HK-2 (cell line): ENCODE results near the gene C5.

Source experiments
- DNase-seq: peaks from one replicate; pipeline ENCODE4 v3.0.0-alpha.2; 2018; ENCODE audit not compliant: unreplicated experiment

C5 gene

DNA sequence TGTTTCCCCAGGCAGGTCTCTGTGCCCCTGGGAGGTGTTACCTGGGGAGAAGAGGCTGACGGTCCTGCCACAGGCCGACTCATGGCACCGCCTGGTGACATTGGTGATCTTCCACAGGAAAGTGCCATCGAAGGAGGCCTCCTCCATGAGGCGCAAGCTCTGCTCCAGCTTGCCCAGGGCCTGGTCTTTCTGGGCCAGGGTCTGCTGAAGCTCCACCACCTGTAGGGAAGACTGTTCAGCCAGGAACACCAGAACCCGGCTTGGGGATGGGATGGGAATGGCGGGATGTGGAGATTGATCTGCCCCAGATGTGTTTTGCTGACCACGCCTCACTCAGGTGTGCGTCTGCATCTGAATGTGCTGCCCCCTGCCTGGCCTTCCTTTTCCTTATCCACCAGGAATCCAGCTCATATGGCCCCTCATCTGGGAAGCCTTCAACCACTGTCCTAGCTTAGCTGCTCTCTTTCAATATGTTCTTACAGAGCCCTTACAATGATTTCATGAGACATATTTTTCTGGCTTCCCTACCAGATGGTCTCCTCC is 138.7 kb downstream of the C5 start:
- no peak for DNase-seq

DNA sequence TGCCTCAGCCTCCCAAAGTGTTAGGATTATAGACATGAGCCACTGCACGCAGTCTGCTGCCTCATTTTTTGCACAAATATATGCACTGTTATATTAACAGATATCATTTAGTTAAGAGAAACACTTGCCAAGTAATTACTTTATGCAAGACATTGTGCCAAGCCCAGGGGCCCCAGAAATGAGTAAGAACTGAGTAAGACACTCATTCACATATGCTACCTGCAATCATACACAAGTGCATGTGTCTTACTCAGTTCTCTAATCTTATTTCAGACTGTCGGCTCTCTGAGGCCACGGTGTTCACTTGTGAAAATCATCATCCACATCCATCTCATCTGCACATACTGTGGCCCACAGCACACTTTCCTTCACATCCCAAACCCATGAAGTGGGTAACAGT is 139.4 kb downstream of the C5 start:
- DNase-seq = no peak

DNA sequence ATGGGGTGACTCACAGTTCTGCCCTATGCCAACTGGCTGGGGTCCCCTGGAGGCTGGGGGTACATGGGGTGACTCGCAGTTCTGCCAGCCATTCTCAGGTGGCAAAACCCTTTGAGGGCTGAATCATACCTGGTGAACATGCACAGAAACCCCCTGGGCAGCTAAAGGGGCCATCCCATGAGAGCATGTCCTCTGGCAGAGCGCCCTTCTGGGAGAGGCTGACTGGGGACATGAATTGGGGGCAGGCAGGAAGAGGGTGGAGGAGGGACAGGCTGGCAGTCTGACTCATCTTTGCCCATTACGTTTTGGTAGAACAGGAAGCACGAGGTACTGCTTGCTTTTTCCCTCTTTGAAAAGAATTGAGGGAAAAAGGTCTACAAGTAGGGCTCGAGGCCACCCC is 140.2 kb downstream of the C5 start:
- DNase-seq = peak; percentile 56

DNA sequence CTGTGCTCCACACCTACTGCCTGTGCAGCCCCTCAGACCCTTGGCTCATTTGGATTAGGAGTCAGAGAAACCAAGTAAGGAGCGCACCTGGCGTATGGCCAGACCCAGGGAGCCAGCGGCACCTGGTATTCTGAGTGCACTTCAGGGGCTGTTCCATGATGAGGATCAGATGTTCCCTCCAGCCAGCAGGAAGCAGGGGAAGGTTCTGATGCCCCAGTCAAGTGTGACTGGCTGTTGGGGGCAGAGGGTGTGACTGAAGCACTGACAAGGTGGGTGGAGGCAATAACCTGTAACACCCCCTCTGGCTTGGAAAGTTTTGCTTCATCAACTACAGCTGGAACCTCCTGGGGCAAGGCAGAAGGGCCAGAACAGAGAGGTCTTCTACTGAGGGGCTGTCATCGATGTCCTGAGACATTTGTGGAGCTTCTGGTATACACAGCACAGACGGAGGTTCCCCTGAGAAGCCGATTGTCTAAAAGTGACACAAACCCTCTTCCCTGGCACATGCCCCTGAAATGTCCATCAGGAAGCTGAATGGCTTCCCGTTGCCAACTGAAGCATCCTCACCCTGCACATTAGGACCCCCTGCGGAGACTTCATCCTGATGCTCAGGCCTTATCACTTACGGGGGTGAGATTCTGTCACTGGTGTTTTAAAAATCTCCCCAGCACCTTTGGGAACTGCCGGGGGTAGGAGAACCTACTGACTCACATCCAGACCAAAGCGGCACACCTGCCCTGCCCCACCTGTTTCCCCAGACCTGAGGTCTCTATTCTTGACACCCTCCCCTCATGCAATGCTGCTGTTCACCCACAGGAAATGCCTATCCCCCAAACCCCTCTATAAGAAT is 144.5 kb downstream of the C5 start:
- DNase-seq = no peak

DNA sequence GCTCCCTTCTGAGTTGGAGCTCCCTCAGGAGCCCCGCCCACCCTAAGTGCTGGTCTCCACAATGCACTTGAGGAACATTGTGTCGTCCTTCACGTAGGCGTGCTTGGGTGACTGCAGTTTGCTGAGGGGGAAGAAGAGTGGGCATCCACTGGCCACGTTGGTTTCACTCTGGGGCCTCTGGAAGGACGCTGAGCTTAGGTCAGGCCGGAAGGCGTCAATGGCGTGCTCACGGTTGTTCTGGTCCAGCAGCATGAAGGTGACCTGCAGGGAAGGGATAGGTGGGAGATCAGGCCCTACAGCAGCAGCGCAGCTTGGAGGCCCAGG is 145.1 kb downstream of the C5 start:
- DNase-seq = no peak

DNA sequence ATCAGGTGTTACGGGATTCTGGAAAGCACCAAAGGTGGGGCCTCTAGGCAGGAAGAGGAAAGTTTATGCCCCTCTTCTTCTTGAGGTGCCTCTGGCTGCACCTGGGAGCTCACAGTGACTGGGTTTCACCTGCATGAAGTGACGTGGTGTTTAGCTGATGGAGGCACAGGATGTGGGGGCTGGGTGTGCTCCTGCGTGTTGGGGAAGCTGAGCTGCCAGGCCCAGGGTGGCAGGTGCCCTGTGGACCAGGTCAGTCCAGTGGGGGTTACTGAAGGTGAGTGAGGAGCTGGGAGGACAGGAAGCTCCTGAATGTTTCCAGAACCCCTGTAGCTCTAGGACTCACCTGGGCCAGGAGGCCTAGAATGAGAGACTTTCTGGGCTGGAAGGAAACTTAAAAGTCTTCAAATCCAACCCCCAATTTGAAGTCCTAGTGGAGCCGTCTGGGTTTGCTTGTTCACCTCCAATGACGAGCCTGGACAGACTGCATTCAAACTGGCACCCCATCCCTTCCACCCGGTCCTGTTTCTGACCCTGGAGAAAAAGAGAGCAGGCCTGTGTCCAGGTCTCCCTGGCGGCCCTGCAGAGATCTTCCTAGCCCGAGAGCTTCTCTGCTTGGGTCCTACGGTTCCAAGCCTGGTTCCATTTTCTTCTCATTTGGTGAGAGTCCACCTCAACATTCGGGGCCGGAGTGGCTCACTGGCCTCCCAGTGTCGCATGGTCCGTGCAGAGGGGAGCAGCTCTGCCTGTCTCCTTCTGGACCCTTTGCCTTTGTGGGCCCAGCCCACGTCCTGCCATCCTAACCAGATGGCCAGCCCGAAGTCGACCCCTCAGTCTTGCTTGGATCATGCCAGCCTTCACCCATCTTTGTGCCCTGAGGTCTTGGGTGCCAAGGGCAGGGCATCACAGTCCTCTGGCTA is 145.8 kb downstream of the C5 start:
- DNase-seq = no peak

DNA sequence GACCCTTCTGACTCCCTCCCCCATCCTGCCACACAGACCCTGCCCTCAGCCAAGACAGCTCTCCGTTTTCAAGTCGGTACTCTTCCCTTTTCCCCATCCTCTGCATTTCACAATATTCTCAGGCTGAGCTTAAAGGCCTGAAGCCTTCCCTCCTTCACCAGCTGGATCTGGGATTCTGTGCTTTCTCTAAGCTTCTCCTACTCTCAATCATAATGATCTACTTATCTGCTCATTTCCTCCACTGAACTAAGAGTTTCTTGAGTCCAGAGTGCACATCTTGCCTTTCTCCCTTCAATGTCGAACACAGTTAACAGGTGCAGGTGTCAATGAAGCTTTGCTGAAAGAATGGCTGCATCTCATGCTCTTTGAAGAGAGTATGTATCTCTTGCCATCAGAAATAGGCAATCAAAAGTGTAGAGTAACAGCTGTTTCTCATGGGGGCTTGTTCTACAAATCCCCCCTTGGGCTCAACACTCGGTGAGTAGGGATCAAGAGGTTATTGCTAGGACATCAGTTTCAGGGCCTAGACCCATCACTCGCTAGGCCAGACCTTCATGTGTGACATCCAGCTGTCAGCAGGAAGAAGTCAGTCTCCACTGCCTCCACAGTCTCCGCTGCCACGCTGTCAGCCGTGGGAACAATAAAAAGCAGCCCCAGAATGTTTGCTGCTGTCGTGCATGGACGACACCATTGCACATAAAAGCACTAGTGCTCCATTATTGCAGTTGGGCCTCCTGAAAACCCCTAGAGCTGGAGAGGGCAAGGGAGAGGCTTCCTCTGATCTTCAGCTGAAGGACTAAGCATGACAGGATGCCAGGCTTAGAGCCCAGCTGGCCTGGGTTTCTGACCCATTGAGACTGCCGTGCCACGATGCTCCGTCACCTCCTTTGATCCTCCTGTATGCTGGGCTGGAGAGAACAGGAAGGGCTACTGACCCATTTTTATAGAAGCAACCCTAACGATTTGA is 147.2 kb downstream of the C5 start:
- DNase-seq = no peak
